ENCODE data around the gene UBXN11.

Gene UBXN11

GRCh38 chr1:26268290-26269197, 37.9 kb downstream of the UBXN11 start:
- TF ChIP-seq, protein P1, sequence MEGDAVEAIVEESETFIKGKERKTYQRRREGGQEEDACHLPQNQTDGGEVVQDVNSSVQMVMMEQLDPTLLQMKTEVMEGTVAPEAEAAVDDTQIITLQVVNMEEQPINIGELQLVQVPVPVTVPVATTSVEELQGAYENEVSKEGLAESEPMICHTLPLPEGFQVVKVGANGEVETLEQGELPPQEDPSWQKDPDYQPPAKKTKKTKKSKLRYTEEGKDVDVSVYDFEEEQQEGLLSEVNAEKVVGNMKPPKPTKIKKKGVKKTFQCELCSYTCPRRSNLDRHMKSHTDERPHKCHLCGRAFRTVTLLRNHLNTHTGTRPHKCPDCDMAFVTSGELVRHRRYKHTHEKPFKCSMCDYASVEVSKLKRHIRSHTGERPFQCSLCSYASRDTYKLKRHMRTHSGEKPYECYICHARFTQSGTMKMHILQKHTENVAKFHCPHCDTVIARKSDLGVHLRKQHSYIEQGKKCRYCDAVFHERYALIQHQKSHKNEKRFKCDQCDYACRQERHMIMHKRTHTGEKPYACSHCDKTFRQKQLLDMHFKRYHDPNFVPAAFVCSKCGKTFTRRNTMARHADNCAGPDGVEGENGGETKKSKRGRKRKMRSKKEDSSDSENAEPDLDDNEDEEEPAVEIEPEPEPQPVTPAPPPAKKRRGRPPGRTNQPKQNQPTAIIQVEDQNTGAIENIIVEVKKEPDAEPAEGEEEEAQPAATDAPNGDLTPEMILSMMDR (IDR thresholded peaks at IDR 0.05; ENCODE audit: low read depth, low read length), result no peak

GRCh38 chr1:26265405-26265804, 41.0 kb downstream of the UBXN11 start:
- DNase-seq (ENCODE audit: extremely low read depth, low read depth), result no peak
- TF ChIP-seq, protein P1 (IDR thresholded peaks at IDR 0.05; ENCODE audit: low read depth, low read length), result no peak

More at GRCh38 chr1:26268290-26269197, 37.9 kb downstream of the UBXN11 start:
- DNase-seq (ENCODE audit: extremely low read depth, low read depth), result no peak

- TF ChIP-seq, protein P1 (IDR thresholded peaks at IDR 0.05; ENCODE audit: low read depth, low read length), result no peak
- no peak for DNase-seq (ENCODE audit: extremely low read depth, low read depth)
Measured at GRCh38 chr1:26263212-26263611, 43.2 kb downstream of the UBXN11 start.

GRCh38 chr1:26259578-26259977, 46.9 kb downstream of the UBXN11 start:
- TF ChIP-seq, protein P1 (IDR thresholded peaks at IDR 0.05; ENCODE audit: low read depth, low read length), result no peak
- DNase-seq (ENCODE audit: extremely low read depth, low read depth), result no peak

GRCh38 chr1:26259005-26259404, 47.4 kb downstream of the UBXN11 start:
- TF ChIP-seq, protein P1 (IDR thresholded peaks at IDR 0.05; ENCODE audit: low read depth, low read length), result no peak
- no peak for DNase-seq (ENCODE audit: extremely low read depth, low read depth)

- TF ChIP-seq, protein P1 (IDR thresholded peaks at IDR 0.05; ENCODE audit: low read depth, low read length), result no peak
- DNase-seq (ENCODE audit: extremely low read depth, low read depth), result no peak
Measured at GRCh38 chr1:26257222-26257621, 49.2 kb downstream of the UBXN11 start.

DNA sequence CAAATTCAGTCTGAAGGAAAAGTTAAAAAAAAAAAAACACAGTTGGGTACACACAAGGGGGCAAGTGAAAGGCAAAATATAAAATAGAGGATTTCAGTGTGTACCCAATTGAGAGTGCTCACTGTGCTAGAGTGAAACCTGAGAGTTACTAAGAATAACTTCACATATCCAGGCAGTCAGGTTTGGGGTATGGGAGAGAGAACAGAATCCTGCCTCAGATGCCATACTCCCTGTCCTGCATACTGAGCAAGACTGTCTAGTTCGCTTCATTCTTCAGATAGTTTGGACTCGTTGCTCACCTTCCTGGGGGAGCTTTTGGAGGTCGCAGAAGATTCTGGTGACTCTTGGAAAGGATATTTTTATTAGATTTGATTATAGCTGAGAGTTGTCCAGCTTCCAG, 52.0 kb downstream of the UBXN11 start:
- DNase-seq (ENCODE audit: extremely low read depth, low read depth), result no peak
- TF ChIP-seq, protein P1 (IDR thresholded peaks at IDR 0.05; ENCODE audit: low read depth, low read length), result no peak
